Activated T-cell treated with anti-CD3 and anti-CD28 coated beads, Interleukin-2, amount 50 U/mL, for 1 hour (primary cell): ENCODE data around the gene PARP11.

ENCODE experiments used
- DNase-seq: peaks from one replicate; pipeline ENCODE4 v3.0.0-alpha.2; 2020

Gene PARP11

DNA sequence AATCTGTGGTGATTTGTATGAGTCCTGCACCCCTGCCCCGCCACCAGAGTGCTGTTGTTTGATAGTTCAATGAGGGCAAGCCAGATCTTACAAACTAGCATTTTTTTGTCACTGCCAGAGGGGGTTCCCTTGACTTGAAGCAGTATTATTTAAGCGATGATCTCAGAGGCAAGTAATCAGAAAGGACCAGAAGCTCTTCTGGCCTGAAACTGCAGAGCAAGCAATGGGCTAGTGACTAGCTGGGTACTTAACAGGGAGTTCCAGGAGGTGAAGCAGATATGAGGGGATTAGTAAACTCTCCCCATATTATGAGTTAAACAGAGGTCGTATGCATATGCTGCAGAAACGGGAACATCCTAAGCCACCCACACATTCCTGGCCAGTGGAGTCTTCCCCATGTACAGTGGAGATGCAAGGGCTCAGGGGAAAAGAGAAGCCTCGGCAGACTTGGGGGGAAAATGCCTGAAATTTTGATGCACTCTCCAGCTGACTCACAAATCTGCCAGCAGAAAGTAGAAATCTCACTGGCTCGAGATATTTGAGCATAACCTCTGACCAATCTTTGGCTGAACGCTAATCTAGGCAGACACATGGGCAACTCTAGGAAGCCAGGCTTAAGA lies 112.0 kb downstream of the PARP11 start:
- DNase-seq: no peak

DNA sequence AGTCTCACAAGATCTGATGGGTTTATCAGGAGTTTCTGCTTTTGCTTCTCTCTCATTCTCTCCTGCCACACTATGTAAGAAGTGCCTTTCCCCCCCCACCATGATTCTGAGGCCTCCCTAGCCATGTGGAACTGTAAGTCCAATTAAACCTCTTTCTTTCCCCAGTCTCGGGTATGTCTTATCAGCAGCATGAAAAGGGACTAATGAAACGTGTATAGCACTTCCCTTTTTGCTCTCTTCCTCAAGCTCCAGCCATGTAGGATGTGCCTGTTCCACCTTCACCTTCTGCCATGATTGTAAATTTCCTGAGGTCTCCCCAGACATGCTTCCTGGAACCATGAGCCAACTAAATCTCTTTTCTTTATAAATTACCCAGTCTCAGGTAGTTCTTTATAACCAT lies 113.3 kb downstream of the PARP11 start:
- no peak for DNase-seq
